Measurements from ENCODE around the gene ZNF236. TPM values are rescaled to one million over a fixed set of nuclear protein-coding genes. Genes with fewer than 3 reads are reported as not detected.
A peak's percentile ranks its signal among the peaks of the same experiment; 100 is the strongest.

ZNF236 gene
- total RNA-seq, 1 donor from 2014 or later: 5.5 TPM

- no peak for DNase-seq (ENCODE audit: low read depth, low spot score)
Observed at GRCh38 chr18:76859474-76860339, 37.4 kb downstream of the ZNF236 start.

GRCh38 chr18:76860411-76860810 is 38.1 kb downstream of the ZNF236 start:
- DNase-seq (ENCODE audit: low read depth, low spot score): no peak

DNA sequence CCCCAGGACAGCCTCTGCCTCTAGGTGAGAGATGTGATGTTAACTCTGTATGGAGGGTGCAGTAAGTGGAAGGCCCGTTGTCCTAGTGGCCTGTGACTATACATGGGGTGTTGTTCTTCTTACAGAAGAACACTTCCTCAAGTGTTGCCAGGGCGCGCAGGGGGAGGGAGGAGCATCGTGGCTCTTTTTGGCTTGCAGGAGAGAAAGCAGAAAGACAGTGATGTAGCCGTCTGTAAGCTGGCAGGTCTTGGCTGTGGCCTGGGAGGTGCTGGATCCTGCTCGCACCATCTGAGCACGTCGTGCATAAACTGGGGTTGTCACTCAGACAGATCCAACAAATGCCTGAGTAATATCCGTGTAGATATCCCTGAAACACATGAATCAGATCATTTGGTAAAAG is 44.3 kb downstream of the ZNF236 start:
- DNase-seq (ENCODE audit: low read depth, low spot score): no peak

- DNase-seq (ENCODE audit: low read depth, low spot score): no peak
Observed at GRCh38 chr18:76873311-76873710, 51.0 kb downstream of the ZNF236 start.

DNA sequence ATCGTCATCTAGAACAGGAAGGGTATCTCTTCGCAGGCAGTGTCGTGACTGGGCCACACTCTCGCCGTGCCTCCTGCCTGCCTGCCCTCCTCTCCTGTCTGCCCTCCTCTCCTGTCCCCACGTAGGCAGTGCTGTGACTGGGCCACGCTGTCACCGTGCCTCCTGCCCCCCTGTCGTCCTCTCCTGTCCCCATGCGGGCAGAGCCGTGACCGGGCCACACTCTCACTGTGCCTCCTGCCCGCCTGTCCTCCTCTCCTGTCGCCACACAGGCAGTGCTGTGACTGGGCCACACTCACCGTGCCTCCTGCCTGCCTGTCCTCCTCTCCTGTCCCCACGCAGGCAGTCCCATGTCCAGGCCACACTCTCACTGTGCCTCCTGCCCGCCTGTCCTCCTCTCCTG is 51.4 kb downstream of the ZNF236 start:
- no peak for DNase-seq (ENCODE audit: low read depth, low spot score)

DNA sequence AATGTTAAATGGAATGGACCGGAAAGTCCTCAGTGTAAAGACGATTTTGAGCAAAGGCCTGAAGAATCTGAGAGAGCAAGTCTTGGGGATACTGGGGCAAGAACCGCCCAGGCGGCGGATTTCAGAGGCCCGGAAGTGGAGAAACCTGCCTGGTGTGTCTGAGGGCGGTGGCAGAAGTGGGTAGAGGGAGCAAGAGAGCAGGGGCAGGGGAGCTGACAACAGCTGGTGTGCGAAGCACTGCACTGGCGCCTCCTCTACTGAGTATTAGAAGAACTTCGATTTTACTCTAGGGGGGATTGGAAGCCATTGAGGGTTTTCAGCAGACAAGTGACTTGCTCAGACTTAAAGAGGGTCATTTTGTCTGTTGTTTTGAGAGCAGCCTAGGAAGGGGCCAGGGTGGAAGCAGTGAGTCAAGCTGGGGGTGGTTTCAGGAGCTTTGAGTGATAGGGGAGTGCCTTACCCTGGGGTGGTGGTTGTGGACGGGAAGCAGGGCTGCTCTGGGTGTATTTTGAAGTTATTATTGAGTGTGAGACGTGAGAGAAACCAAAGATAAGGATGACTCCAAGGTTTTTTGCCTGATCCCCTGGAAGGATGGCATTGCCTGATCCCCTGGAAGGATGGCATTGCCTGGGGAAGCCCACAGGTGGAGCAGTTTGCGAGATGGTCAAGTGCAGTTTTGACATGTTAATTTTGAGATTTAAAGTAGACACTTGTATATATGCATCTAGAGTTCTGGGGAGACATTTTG is 52.5 kb downstream of the ZNF236 start:
- DNase-seq (ENCODE audit: low read depth, low spot score): no peak

GRCh38 chr18:76875390-76876325 is 53.3 kb downstream of the ZNF236 start:
- DNase-seq (ENCODE audit: low read depth, low spot score): peak; percentile 10

- no peak for DNase-seq (ENCODE audit: low read depth, low spot score)
Observed at GRCh38 chr18:76878426-76878825, 56.1 kb downstream of the ZNF236 start.

DNA sequence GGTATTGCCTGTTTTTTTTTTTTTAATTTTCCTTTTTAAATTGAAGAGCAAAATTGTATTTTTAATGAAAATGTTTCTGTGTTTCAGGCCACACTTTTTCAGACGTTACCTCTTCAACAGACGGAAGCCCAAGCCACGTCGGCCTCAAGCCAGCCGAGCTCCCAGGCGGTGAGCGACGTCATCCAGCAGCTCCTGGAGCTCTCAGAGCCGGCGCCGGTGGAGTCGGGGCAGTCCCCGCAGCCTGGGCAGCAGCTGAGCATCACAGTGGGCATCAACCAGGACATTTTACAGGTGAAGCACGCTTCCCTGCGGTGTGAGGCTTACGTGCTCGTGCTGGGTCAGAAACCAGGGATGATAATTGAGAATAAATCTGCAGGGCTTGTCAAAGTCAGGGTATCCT is 57.7 kb downstream of the ZNF236 start:
- no peak for DNase-seq (ENCODE audit: low read depth, low spot score)

GRCh38 chr18:76881744-76882143 is 59.4 kb downstream of the ZNF236 start:
- no peak for DNase-seq (ENCODE audit: low read depth, low spot score)

- no peak for DNase-seq (ENCODE audit: low read depth, low spot score)
Observed at GRCh38 chr18:76882146-76882545, 59.8 kb downstream of the ZNF236 start.

GRCh38 chr18:76885001-76885400 is 62.6 kb downstream of the ZNF236 start:
- DNase-seq (ENCODE audit: low read depth, low spot score): no peak

DNA sequence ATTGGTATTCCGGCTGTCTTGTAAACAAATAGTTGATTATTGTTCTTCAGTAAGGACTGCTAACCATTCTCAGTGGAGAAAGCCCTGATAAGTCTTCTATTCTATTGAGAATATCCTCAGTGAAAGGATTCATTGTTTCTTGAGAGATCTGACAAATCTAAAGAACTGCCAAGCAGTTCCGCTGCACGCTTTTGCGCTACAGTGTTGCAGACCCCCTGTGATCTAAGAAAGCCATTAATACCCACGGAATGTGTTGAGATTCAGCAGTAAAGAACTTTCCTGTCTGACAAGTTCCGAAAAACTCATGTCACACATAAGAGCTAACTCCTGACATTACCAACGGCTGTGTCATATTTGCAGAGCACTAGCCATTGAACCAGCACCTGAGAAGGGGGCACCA is 63.8 kb downstream of the ZNF236 start:
- no peak for DNase-seq (ENCODE audit: low read depth, low spot score)

GRCh38 chr18:76889091-76889699 is 66.8 kb downstream of the ZNF236 start:
- DNase-seq (ENCODE audit: low read depth, low spot score): no peak

DNA sequence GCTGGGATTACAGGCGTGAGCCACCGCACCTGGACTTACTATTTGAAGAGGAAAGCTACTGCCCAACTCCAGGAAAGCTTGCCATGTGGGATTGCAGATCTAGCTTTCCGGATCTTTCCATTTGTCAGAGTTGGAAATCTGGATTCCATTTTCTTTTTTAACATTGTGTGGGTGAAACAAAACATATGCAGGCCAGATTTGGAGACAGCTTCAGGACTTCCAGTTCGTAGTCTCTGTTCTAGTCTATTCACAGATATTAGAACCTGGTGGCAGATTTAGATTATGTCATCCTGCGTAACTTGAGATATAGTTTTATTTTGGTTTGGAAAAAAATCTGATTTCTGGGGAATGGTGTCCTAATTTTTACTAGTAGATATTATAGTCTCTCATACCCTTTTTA is 70.5 kb downstream of the ZNF236 start:
- DNase-seq (ENCODE audit: low read depth, low spot score): no peak

- no peak for DNase-seq (ENCODE audit: low read depth, low spot score)
Observed at GRCh38 chr18:76894566-76895346, 72.4 kb downstream of the ZNF236 start.

DNA sequence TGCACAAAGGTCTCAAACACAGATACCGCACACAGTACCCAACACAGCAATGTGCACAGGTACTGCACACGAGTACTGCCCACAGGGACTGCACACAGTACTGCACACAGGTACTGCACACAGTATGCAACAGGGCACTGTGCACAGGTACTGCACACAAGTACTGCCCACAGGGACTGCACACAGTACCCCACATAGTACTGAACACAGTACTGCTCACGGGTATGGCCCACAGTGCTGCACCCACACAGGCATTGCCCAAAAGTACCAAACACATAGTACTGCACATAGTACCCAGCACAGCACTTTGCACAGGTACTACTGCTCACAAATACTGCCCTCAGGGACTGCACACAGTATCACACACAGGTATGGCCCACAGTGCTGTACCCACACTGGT is 73.1 kb downstream of the ZNF236 start:
- no peak for DNase-seq (ENCODE audit: low read depth, low spot score)

- no peak for DNase-seq (ENCODE audit: low read depth, low spot score)
Observed at GRCh38 chr18:76896677-76897076, 74.3 kb downstream of the ZNF236 start.

DNA sequence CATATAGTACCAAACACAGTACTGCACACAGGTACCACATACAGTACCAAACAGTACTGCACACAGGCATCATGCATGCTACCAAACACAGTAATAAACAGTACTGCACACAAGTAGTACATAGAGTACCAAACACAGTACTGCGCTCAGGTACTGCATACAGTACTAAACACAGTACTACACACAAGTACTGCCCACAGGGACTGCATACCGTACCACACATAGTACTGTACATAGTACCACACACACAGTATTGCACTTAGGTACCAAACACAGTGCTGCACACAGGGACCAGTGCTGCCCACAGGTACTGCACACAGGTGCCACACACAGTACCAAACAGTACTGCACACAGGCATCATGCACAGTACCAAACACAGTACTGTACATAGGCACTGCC is 74.9 kb downstream of the ZNF236 start:
- DNase-seq (ENCODE audit: low read depth, low spot score): no peak

DNA sequence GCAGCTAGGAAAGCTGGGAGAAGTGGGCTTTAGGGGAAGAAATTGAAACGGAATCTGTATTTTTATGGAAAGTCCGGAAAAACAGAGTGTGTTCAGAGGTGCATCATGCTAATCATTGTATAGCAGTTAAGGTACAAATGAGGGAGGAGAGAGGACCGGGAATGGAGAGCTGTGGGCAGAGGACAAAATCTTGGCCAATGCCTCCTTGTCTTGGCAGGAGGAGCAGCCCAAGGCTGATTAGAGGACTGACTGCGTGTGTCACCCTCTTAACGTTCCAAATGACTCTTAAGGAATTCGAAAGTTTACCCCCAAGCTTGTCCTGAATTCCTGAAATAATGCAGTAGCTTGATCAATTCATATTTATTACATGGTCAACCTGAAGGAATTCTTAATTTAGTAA is 81.0 kb downstream of the ZNF236 start:
- no peak for DNase-seq (ENCODE audit: low read depth, low spot score)

Measured in pulmonary artery endothelial cell (primary cell).